Measurements from ENCODE around the gene ATG16L2.

DNA sequence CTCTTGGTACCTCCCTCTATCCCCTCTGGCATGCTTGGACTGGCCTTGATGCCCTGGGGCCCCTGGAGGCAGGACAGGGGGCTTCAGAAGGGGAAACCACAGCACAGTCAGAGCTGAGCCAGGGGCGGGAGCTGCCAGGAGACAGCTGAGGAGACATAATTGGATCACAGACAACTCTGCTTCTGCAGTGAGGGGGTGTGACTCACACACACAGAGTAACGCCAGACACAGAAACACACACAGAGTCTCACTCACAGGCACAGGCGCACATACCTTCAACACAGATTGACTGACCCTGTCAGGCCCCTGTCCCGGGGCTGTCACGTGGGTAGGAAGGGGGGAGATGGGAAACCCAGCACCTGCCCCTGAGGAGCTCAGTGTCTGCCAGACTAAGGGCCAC, 40.9 kb upstream of the ATG16L2 start:
- TF ChIP-seq, protein P1, sequence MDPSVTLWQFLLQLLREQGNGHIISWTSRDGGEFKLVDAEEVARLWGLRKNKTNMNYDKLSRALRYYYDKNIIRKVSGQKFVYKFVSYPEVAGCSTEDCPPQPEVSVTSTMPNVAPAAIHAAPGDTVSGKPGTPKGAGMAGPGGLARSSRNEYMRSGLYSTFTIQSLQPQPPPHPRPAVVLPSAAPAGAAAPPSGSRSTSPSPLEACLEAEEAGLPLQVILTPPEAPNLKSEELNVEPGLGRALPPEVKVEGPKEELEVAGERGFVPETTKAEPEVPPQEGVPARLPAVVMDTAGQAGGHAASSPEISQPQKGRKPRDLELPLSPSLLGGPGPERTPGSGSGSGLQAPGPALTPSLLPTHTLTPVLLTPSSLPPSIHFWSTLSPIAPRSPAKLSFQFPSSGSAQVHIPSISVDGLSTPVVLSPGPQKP (IDR thresholded peaks at IDR 0.05; ENCODE audit: low read depth, low read length): no peak
- TF ChIP-seq POLR2A (IDR thresholded peaks at IDR 0.05; ENCODE audit: low read length) (no peak), JUNB (IDR thresholded peaks at IDR 0.05) (no peak), EP300 (IDR thresholded peaks at IDR 0.05) (no peak), MAFK (IDR thresholded peaks at IDR 0.05; ENCODE audit: partially characterized antibody) (no peak), CHD4 (IDR thresholded peaks at IDR 0.05; ENCODE audit: borderline replicate concordance) (no peak), MAZ (IDR thresholded peaks at IDR 0.05; ENCODE audit: borderline replicate concordance, low read depth, low read length) (no peak), EHMT2 (IDR thresholded peaks at IDR 0.05; ENCODE audit: low read depth) (no peak)
- TF ChIP-seq, protein P2, sequence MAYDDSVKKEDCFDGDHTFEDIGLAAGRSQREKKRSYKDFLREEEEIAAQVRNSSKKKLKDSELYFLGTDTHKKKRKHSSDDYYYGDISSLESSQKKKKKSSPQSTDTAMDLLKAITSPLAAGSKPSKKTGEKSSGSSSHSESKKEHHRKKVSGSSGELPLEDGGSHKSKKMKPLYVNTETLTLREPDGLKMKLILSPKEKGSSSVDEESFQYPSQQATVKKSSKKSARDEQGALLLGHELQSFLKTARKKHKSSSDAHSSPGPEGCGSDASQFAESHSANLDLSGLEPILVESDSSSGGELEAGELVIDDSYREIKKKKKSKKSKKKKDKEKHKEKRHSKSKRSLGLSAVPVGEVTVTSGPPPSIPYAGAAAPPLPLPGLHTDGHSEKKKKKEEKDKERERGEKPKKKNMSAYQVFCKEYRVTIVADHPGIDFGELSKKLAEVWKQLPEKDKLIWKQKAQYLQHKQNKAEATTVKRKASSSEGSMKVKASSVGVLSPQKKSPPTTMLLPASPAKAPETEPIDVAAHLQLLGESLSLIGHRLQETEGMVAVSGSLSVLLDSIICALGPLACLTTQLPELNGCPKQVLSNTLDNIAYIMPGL (CRISPR knock-in tag; IDR thresholded peaks at IDR 0.05; ENCODE audit: borderline replicate concordance): no peak
- TF ChIP-seq, protein P3, sequence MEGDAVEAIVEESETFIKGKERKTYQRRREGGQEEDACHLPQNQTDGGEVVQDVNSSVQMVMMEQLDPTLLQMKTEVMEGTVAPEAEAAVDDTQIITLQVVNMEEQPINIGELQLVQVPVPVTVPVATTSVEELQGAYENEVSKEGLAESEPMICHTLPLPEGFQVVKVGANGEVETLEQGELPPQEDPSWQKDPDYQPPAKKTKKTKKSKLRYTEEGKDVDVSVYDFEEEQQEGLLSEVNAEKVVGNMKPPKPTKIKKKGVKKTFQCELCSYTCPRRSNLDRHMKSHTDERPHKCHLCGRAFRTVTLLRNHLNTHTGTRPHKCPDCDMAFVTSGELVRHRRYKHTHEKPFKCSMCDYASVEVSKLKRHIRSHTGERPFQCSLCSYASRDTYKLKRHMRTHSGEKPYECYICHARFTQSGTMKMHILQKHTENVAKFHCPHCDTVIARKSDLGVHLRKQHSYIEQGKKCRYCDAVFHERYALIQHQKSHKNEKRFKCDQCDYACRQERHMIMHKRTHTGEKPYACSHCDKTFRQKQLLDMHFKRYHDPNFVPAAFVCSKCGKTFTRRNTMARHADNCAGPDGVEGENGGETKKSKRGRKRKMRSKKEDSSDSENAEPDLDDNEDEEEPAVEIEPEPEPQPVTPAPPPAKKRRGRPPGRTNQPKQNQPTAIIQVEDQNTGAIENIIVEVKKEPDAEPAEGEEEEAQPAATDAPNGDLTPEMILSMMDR (IDR thresholded peaks at IDR 0.05): no peak
- TF ChIP-seq, protein P4, sequence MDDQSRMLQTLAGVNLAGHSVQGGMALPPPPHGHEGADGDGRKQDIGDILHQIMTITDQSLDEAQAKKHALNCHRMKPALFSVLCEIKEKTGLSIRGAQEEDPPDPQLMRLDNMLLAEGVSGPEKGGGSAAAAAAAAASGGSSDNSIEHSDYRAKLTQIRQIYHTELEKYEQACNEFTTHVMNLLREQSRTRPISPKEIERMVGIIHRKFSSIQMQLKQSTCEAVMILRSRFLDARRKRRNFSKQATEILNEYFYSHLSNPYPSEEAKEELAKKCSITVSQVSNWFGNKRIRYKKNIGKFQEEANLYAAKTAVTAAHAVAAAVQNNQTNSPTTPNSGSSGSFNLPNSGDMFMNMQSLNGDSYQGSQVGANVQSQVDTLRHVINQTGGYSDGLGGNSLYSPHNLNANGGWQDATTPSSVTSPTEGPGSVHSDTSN (IDR thresholded peaks at IDR 0.05): no peak
- TF ChIP-seq, protein P5, sequence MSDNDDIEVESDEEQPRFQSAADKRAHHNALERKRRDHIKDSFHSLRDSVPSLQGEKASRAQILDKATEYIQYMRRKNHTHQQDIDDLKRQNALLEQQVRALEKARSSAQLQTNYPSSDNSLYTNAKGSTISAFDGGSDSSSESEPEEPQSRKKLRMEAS (IDR thresholded peaks at IDR 0.05): no peak

Measured in A549 (cell line).